HG03139 (cell line): Measurements from ENCODE around the gene MAD1L1.
"Not testable (repeated sequence)": the region's sequence is repeated elsewhere in the genome, so short reads cannot be mapped to it uniquely, and the experiment has no call there.

Experiments used
- ATAC-seq: cut with Tn5 transposase; IDR thresholded peaks from one replicate; pipeline ENCODE4 v1.9.1; 2021; ENCODE audit not compliant: unreplicated experiment

The MAD1L1 gene

DNA sequence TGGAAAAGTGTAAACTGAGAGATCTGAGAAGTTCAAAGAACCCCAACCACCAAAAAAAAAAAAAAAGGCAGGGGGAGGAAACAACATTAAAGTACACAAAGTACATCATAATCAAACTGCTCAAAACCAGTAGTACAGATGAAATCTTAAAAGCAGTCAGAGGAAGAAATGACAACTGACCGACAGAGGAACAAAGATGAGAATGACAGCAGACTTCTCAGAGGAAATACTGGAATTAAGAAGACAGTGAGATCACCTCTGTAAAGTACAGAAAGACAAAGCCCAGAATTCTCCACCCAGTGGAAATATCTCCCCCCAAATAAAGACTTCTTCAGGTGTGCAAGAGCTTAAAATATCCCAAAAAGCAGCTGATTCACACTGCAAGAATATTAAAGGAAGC, 403.1 kb downstream of the MAD1L1 start:
- not testable (repeated sequence) for ATAC-seq

DNA sequence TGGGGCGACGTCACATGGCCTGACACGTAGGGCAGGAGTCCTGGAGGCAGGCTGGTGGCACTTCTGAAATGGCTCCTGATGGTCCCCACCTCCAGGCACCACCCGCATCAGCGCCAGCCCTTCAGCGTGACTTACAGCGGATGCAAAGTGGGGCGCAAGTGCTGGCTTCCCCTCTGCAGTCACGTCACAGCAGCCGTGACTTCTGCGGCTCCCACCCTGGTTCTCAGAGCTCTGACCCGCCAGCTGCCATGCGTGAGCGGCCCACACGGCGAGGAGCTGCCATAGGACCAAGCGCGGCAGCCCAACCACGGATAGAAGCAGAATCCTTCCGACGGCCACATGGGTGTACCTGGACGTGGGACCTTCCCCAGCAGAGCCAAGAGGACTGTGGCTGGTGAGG, 403.6 kb downstream of the MAD1L1 start:
- ATAC-seq, result no peak

DNA sequence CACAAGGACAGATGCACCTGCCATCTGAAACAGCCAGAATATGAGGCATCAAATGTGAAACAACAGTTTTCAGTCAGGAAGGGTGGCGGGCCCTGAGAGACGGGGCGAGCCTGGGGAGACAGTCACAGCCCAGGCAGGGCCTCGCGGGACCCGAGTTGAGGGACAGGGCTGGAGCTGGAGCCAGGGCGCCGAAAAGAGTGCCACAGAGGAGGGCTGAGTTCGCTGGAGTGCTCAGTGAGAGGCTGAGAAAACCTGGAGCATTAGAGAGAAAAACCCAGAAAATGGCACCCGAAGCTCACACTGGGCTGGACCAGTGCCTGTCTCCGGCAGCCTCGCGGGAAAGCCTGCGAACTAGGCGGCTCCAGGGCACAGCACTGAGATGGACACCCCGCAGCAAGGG, 404.6 kb downstream of the MAD1L1 start:
- ATAC-seq, result not testable (repeated sequence)

DNA sequence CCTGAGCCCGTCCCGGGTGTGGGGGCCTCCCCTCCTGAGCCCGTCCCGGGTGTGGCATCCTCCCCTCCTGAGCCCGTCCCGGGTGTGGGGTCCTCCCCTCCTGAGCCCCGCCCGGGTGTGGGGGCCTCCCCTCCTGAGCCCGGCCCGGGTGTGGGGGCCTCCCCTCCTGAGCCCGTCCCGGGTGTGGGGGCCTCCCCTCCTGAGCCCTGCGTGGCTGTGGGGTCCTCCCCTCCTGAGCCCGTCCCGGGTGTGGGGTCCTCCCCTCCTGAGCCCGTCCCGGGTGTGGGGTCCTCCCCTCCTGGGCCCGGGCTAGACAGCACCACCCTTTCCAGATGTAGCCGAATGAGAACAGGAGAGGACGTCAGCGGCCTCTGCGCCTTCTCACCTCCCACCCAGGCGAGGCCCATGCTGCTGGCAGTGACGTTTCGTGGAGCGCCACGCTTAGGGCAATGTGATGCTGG, 405.2 kb downstream of the MAD1L1 start:
- not testable (repeated sequence) for ATAC-seq

DNA sequence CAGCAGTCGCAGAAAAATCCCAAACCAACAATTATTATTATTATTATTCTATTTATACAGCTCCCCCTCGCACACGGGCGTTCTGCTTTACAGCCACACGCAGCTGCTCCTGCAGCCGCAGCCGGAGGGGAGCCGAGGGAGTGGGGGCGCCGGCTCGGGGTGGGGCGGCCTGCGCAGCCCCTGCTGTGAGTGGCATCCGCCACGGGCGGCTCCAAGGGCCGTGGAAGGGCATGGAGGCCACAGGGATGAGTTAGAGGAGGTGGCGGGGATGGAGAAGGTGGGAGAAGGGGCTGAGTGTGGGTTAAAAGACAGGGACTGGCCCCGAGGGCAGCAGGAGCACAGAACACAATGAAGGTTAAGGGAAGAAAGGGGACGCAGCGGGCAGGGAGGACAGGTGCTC, 405.8 kb downstream of the MAD1L1 start:
- ATAC-seq, result not testable (repeated sequence)

DNA sequence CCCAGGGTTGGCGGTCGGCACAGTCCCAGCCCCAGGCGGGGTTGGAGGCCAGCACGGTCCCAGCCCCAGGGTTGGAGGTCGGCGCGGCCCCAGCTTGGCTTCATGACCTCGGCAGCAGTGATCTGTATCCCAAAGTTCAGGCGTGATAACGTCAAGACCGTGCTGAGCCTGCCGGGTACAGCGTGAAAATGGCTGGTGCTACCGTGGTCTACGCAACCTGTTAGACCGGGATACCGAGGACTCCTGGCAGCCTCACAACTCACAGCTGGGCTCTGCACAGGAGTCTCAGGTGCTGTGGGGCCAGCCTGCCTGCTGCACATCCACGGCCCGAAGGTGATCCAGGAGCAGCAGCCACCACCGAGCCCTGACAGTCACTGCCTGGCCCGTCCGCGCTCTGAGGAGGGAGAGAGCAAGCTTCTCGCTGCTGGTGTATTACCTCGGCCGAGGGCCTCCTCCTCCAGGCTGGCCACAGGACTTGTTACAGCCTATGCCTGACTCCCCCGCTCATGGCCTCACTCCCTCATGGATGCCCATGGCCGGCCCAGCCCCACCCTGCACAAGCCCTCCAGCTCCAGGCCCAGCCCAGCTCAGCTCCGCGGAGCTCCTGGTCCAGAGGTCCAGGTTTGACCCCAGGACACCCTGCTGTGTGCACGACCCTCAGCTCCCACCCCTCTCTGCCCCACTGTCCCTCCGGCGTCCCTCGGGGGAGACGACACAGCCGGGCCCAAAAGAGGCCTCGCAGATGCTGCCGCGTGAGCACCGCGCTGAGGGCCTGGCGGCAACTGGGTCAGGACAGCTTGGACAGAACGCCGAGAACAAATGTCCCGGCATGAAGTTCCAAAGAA, 406.6 kb downstream of the MAD1L1 start:
- ATAC-seq, result no peak

DNA sequence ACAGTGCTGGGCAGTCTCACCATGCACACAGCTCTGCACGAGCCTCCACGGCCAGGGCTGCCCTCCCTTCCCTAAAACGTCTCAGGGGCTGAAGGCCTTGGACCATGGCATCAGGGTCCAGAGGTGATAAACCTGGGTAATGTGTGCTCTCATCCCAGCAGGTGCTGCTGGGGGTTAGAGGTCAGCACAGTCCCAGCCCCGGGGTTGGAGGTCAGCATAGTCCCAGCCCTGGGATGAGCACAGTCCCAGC, 407.2 kb downstream of the MAD1L1 start:
- ATAC-seq, result not testable (repeated sequence)

DNA sequence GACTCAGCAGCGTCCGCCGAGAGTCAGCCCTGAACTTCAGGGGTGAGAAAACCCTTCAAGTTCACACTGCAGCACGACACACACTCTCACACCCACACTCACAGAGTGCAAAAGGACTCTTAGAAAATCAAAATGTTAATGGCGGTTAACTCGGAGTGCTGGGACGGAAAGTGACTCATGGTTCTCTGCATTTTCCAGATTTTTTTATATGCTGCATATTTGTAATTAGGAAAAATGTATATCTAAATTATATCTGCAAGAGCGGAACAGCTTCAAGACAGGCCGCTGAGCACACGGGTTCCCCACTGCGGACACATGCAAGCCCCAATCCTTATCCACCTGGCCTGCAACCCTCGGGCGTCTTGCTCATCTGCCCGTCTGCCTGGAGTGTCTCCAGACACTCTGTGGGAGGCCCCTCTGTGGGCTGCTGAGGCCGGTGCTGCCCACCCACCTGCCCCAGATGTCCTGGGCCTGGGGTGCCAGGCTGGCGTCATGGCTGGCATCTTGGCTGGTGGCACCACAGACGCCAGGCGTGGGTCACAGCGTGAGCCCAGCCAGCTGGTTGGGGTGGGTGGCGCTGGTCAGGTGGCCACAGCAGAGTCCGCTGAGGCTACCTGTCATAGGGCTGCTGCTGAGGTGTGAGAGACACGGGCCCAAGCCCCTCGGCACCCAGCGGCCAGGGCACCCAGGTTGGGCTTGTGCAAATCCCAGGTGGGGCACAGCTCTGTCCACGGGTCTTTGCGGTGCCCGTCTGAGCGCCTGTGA, 407.7 kb downstream of the MAD1L1 start:
- ATAC-seq, result not testable (repeated sequence)

DNA sequence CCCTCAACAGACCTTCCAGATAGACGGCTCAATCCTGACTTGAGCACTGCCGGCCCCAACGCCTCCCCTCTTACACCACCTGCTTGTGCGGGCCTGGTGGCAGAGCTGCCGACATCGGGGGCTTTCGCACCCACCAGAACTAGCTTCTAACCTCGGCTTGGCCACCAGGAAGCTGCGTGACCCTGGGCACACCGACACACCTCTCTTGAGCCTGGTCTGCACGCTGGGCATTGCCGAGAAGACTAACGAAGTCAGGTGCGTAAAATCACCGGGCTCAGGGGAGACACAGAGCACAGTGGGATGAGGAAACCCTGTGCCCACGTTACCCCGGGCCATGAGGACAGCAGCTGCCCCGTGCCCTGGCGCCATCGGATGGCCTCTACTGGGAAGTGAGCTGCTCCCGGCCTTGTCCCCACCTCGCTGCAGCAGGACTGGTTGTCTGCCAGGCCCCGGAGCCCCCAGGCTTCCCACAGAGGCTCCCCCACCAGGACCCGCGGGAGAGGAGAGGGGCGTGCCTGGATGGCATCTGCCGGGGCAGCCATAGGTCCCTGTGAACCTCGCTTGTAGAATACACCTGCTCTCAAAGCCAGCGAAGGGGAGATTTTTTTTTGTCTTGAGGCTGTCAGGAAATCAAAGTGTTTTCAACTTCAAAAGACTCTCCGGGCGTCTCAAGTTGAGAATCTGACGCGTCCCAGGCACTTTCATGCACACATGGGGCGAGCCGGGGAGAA, 408.4 kb downstream of the MAD1L1 start:
- ATAC-seq, result not testable (repeated sequence)

DNA sequence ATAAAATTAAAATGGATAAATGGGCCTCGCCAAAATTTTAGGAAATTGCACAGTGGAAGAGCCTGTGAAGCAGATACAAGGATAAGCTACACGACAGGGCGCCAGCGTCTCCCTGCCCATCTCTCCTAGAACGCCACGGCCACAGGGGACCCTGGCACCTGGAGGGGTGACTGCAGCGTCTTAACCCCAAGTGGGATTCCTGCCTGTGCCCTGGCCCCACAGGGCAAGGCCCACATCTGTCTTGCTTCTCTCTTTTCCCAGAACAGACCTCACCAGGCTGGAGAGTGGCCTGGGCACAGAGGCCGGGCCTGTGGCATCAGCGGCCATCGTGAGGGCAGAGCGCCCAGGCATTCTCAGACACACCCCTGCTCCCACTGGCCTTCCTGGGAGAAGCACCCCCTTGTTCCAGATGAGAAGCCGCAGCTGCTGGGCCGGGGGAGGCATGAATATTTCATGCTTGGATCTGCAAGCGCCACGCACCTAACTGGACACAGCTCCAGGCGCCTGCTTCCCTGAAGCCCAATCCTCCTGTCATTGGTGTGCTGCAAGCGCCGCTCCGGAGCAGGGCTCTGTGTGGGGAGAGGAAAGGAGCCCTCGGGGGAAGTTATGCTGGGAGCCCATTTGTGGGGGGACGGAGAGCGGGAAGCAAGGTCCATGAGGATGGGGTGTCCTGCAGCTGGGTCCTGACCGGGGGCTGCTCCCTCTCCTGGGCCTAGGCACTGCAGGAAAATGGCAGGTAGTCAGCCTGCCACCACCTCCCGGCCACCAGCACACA, 409.2 kb downstream of the MAD1L1 start:
- no peak for ATAC-seq

DNA sequence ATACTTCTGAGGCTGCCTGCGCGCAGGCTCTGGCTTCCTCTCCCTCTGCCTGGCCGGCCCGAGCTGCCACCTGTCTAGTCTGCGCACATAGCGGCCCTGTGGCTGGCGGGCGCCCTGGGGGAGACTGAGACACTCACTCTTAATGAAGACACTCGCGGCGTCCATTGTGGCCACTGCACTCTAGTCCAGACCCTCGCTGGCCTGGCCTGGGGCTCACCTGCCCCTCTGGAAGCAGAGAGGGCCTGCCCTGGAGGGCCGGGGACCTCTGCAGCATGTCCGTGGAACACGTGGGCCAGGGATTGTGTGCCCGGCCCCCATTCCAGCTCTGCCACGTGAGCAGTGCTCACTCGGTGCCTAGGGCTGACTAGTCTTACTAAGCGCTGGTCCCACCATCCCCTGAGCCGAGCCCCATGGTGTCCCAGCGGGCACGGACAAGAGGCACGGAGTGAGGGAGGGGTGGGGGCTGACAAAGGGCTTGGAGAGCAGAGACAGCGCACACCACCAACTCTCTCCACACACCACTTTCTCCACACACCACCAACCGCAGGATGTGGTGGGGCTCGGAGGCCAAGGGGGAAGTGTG, 413.4 kb downstream of the MAD1L1 start:
- no peak for ATAC-seq

DNA sequence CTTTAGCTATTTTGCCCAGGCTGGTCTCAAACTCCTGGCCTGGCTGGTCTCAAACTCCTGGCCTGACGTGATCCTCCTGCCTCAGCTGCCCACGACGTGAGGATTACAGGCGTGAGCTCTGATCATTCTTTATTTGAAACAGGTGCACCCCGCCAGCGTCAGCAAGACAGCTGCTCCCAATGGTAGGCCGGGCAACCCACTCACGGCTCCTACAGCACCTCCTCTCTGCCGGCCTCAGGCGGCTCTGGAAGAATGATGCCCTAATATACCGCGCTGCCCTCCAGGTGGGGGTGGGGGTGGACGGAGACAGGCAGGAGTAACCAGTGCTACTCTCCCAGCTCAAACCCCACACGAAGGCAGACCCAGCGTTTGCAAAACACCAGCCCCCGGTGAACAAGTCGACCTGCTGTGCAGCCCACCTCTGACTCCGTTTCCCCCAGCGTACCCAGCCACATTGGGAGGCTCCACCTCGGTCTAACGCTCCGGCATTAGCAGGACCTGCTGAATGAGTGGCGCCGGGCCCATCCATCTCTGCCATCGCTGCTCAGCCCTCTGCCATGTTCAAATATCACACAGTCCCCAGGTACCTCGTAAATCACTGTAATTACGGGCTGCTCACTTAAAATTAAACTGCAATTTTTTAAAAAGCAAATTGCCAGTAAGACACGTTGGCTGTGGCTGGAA, 414.0 kb downstream of the MAD1L1 start:
- no peak for ATAC-seq

DNA sequence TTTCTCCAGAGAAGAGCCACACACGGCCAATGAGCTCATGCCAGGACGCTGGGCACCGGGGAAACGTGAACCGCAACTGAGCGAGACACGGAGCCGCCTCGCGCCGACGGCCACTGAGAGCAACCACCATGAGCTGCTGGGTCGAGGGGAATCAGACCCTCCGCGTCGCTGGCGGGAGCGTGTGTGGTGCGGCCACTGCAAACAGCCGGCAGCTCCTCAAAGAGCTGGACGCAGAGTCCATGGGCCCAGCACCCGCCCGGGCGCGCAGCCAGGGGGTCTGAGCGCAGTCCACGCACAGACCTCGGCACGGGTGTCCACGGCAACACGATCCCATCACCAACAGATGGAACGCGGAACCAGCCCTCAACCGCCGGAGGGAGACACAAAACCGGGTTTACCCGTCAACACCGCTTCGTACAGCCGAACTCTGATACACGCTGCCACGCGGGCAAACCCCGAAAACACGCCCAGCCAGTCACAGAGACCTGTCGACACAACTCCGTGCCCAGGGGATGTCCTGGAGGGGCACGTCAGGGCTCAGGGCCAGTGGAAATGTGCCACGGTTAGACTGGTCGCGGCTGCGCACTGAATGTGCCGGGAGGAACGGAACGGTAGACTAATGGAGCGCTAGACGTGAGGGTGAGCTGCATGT, 415.6 kb downstream of the MAD1L1 start:
- ATAC-seq, result no peak

DNA sequence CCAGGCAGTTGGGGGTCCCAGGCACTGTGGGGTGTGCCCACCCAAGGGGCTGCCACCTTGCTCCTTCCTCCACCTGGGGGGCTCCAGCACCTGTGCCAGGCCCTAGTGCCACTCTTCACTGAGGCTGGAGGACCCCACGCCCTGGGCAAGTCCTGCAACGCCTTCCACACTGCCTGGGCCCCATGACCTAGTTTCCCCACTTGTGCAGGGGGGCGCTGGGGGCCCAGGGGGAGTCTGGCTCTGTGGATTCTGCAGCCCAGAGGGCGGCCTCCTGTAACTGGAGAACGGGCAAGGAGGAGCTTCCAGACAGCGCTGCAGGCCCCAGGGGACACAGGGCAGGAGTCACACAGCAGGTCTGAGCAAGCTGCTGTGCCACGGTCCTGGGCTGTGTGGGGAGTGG, 416.3 kb downstream of the MAD1L1 start:
- not testable (repeated sequence) for ATAC-seq

DNA sequence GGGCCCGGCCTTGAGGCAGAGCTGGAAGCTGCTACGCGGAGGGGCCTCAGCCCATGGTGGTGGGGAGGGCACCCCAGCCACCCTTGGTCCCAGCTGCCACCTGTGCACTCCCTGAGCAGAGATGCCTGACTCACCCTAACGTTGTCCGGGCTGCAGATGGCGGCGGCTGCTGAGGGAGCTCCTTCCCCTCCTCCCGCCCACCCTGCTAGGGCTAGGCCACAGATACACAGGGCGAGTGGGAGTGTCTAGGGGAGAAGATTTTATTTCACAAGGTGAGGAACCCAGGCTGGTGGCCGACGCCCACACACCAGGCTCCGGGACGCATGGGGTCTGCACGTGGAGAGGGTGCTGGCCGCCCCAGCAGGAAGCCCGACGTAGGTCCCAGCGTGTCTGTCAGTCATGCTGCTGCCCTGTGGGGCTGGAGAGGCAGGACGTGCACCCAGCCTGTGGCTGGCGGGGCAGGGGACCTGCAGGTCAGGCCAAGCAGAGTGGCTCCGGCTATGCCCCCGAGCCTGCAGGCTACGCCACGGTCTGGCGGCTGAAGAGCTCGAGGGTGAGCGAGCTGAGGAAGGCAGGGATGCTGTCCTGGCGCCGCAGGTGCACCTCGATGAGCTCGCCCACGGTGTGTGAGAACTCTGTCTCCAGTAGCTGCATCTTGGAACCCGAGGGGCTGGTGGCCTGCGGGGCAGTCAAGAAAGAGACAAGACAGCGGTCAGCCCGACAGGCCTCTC, 417.0 kb downstream of the MAD1L1 start:
- ATAC-seq, result not testable (repeated sequence)

DNA sequence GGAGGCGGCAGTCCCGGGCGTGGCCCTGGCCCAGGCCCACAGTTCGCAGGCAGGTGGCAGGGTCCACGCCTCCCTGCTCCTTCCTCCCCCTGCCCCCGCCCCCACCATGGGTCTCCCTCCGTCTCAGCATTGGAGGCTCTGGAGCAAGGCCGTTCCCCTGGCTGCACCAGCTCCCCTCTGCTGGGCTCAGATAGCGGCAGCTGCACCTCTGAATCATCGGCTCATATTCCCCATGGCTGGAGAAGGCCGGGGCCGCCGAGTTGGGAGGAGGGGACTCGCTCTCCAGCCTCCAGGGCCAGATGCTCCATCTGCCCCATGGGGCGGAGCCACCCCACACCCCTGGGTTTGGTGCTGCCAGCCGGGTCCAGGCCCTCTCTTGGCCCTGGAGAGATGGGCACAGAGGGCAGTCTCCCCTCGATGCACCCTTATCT, 417.7 kb downstream of the MAD1L1 start:
- ATAC-seq, result no peak

DNA sequence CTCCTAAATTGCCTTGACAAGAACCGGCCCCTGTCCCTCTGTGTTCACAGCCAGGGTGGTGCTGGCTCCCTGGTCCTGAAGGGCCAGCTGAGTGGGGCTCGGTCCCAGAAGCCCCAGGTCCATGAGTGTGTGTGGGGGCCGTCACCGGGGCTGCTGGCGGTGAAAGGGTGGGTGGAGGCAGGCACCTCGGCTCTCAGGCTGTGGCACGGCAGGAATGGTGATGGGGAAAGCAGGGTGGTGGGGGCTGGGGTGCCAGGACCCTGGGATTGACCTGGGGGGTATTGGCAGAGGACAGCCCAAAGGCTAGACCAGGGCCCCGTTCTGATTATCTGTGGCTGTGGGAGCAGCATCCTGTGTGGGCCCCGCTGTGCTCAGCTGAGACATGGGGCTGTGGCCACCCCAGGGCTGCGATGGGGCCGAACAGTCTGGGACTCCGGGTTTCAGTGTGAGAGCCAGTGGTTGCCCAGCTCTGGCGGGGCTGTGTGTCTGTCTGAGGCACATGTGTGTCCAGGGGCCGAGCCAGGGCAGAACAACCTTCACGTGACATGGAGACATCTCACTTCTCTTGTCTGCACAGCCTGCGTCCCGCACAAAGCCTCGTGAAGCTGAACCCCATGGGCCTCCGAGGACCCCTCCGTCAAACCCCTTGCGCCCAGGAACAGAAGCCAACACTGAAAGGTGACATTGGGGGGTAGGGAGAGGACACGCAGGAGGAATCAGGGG, 418.5 kb downstream of the MAD1L1 start:
- no peak for ATAC-seq
